Sigmoid colon (tissue), 7 donors: ENCODE results near the gene TSPAN4. TPM values are rescaled to one million over a fixed set of nuclear protein-coding genes. Genes with fewer than 3 reads are reported as not detected.

ENCODE experiments used
- DNase-seq: peaks from one replicate; pipeline ENCODE4 v3.0.0-alpha.2; 2019
- H3K27ac ChIP-seq, 4 donors: fragments of 200-600 bp; sonication (generic); one replicate each; pipeline ENCODE4 v1.5.1; 2016 to 2019; ENCODE audit warnings: mild to moderate bottlenecking in 1 of 4
- H3K27me3 ChIP-seq, 3 donors: fragments of 200-600 bp; sonication (generic); one replicate each; pipeline ENCODE4 v1.5.1; 2019; ENCODE audit warnings: mild to moderate bottlenecking in 1 of 3
- H3K36me3 ChIP-seq, 4 donors: fragments of 200-600 bp; sonication (generic); one replicate each; pipeline ENCODE4 v1.5.1; 2016 to 2019
- H3K4me1 ChIP-seq, 4 donors: fragments of 200-600 bp; sonication (generic); one replicate each; pipeline ENCODE4 v1.5.1; 2017 to 2019
- H3K4me3 ChIP-seq, 4 donors: fragments of 200-600 bp; sonication (generic); one replicate each; pipeline ENCODE4 v1.5.1; 2017 to 2019; ENCODE audit warnings: mild to moderate bottlenecking in 2 of 4, moderate library complexity in 1 of 4
- H3K9me3 ChIP-seq, 4 donors: fragments of 200-600 bp in 3 of 4; sonication (generic) in 3 of 4; one replicate each; pipeline versions ENCODE4 v1.5.1 to v1.6.1; 2013 to 2019
- CTCF ChIP-seq, 4 experiments: fragments of 450-650 bp in 3 of 4; fragments of 200-600 bp in 1 of 4; IDR thresholded peaks; one replicate each; pipeline ENCODE4 v1.5.1; 2016 to 2019; ENCODE audit warnings: antibody characterized with exemption in 4 of 4, mild to moderate bottlenecking in 3 of 4, moderate library complexity in 2 of 4
- EP300 ChIP-seq, 4 donors: sonication (generic); formaldehyde crosslinking; IDR thresholded peaks; one replicate each; pipeline ENCODE4 v1.6.1; 2017; ENCODE audit warnings: antibody characterized with exemption in 4 of 4
- POLR2A ChIP-seq, 2 donors: fragments of 450-650 bp; IDR thresholded peaks; one replicate each; pipeline ENCODE4 v1.6.1; 2016; ENCODE audit warnings: antibody characterized with exemption in 2 of 2, mild to moderate bottlenecking in 2 of 2, moderate library complexity in 2 of 2
- POLR2AphosphoS5 ChIP-seq, 4 donors: sonication (generic); formaldehyde crosslinking; IDR thresholded peaks; one replicate each; pipeline ENCODE4 v1.6.1; 2017; ENCODE audit warnings: antibody characterized with exemption in 4 of 4
- WGBS, 2 donors: extraction: QIAGEN DNeasy Blood & Tissue Kit; methylation state at CpG; one replicate each; pipeline ENCODE4 v1.1.7; 2013; 5-methylcytosine and 5-hydroxymethylcytosine counted together
- intact Hi-C: fragments of 100-400 bp; cut with DNase I; formaldehyde crosslinking; loops from one replicate; pipeline ENCODE4 v1.15.1; 2023
- polyA plus RNA-seq, 3 donors: library from polyadenylated mRNA; stranded (reverse); fragments of 200-250 nt; gene quantifications; one replicate each; pipeline ENCODE4 v1.2.3, GENCODE V29; 2013
- total RNA-seq, 4 donors: library from RNA; depleted of rRNA; stranded (reverse); fragments of >200 nt; gene quantifications; one replicate each; pipeline ENCODE4 v1.1.0, GENCODE V29; 2016
- donor health status: healthy with polysubstance abuse.
- donor health status: Bipolar disorder and iron deficiency.
- donor health status: healthy.

TSPAN4 gene
- total and polyA plus RNA-seq, 7 donors: 8.8 to 92.7 (median 79.2) TPM

GRCh38 chr11:873706-874105 lies 31.1 kb downstream of the TSPAN4 start:
- H3K27me3 ChIP-seq: no peaks in the 10 kb centered on the region
- TF ChIP-seq POLR2A (IDR thresholded peaks at IDR 0.05): no peak
- TF ChIP-seq EP300 (IDR thresholded peaks at IDR 0.05): no peak
- no peak for TF ChIP-seq CTCF (IDR thresholded peaks at IDR 0.05)
- no peak for TF ChIP-seq POLR2AphosphoS5 (IDR thresholded peaks at IDR 0.05)
- WGBS, 2 donors: 74 to 80% methylated on average over 12 of the region's 12 CpGs
- intact Hi-C loops: no loop called here
- DNase-seq: no peak
- H3K9me3 ChIP-seq: no peaks in the 10 kb centered on the region
- no peak overlapping the region for H3K27ac ChIP-seq
- no peaks in the 10 kb centered on the region for H3K4me1 ChIP-seq
- no peak overlapping the region for H3K4me3 ChIP-seq
- peaks cover 0 to 10% (median 0%) of the 10 kb centered on the region in 4 donors for H3K36me3 ChIP-seq

- H3K9me3 ChIP-seq: no peaks in the 10 kb centered on the region
- DNase-seq: no peak
- H3K4me3 ChIP-seq: no peak overlapping the region
- H3K27me3 ChIP-seq: no peaks in the 10 kb centered on the region
- H3K27ac ChIP-seq: no peak overlapping the region
- 73 to 89% methylated on average over 16 of the region's 16 CpGs for WGBS, 2 donors
- TF ChIP-seq EP300 (IDR thresholded peaks at IDR 0.05) (no peak), POLR2A (IDR thresholded peaks at IDR 0.05) (no peak), POLR2AphosphoS5 (IDR thresholded peaks at IDR 0.05) (no peak), CTCF (IDR thresholded peaks at IDR 0.05) (no peak)
- no peaks in the 10 kb centered on the region for H3K4me1 ChIP-seq
- peaks cover 0 to 10% (median 2%) of the 10 kb centered on the region in 4 donors for H3K36me3 ChIP-seq
- intact Hi-C loops: no loop called here
These were observed 32.6 kb downstream of the TSPAN4 start for GRCh38 chr11:875203-875602.

GRCh38 chr11:875769-876301 lies 33.2 kb downstream of the TSPAN4 start:
- H3K27ac ChIP-seq: no peak overlapping the region
- H3K9me3 ChIP-seq: no peaks in the 10 kb centered on the region
- WGBS, 2 donors: 92 to 94% methylated on average over 21 of the region's 21 CpGs
- H3K4me1 ChIP-seq: no peaks in the 10 kb centered on the region
- TF ChIP-seq CTCF (IDR thresholded peaks at IDR 0.05): no peak
- no peak for TF ChIP-seq EP300 (IDR thresholded peaks at IDR 0.05)
- no peak for TF ChIP-seq POLR2AphosphoS5 (IDR thresholded peaks at IDR 0.05)
- no peak for TF ChIP-seq POLR2A (IDR thresholded peaks at IDR 0.05)
- intact Hi-C loops: no loop called here
- H3K4me3 ChIP-seq: no peak overlapping the region
- no peaks in the 10 kb centered on the region for H3K27me3 ChIP-seq
- no peak for DNase-seq
- H3K36me3 ChIP-seq: peaks cover 0 to 13% (median 4%) of the 10 kb centered on the region in 4 donors

- no peak overlapping the region for H3K4me3 ChIP-seq
- H3K27ac ChIP-seq: no peak overlapping the region
- no peaks in the 10 kb centered on the region for H3K4me1 ChIP-seq
- TF ChIP-seq POLR2AphosphoS5 (IDR thresholded peaks at IDR 0.05) (no peak), POLR2A (IDR thresholded peaks at IDR 0.05) (no peak), EP300 (IDR thresholded peaks at IDR 0.05) (no peak), CTCF (IDR thresholded peaks at IDR 0.05) (no peak)
- intact Hi-C loops: no loop called here
- H3K9me3 ChIP-seq: no peaks in the 10 kb centered on the region
- no peaks in the 10 kb centered on the region for H3K27me3 ChIP-seq
- WGBS, 2 donors: 85 to 88% methylated on average over 12 of the region's 12 CpGs
- DNase-seq: no peak
- H3K36me3 ChIP-seq: peaks cover 0 to 13% (median 4%) of the 10 kb centered on the region in 4 donors
These were observed 33.9 kb downstream of the TSPAN4 start for GRCh38 chr11:876545-876944.

GRCh38 chr11:877565-877964 lies 34.9 kb downstream of the TSPAN4 start:
- no peaks in the 10 kb centered on the region for H3K27me3 ChIP-seq
- TF ChIP-seq POLR2AphosphoS5 (IDR thresholded peaks at IDR 0.05): no peak
- peaks cover 0 to 21% (median 4%) of the 10 kb centered on the region in 4 donors for H3K36me3 ChIP-seq
- WGBS, 2 donors: 94 to 95% methylated on average over 11 of the region's 11 CpGs
- no peak overlapping the region for H3K27ac ChIP-seq
- H3K4me1 ChIP-seq: no peaks in the 10 kb centered on the region
- H3K4me3 ChIP-seq: no peak overlapping the region
- intact Hi-C loops: no loop called here
- H3K9me3 ChIP-seq: no peaks in the 10 kb centered on the region
- DNase-seq: no peak
